Astrocyte (in vitro differentiated cells and primary cell): ENCODE measurements around the gene GDPD2. TPM values are rescaled to one million over a fixed set of nuclear protein-coding genes. Genes with fewer than 3 reads are reported as not detected.
A peak's percentile ranks its signal among the peaks of the same experiment; 100 is the strongest.

ENCODE experiments used
- DNase-seq: peaks from one replicate; pipeline ENCODE4 v3.0.0-alpha.2; 2010; ENCODE audit warnings: low read depth
- FAIRE-seq: peaks from 2 replicates; lab custom pipeline; 2011; peaks lifted over from hg19 to GRCh38; lab: Jason Lieb, UNC
- H2AFZ ChIP-seq: 2 replicates; pipeline ENCODE4 v1.6.0; 2012; ENCODE audit warnings: low read depth, low read length, inconsistent platforms
- H3K27ac ChIP-seq: 2 replicates; pipeline ENCODE4 v1.5.1; 2011; ENCODE audit warnings: low read depth, low read length, inconsistent platforms
- H3K27me3 ChIP-seq: 2 replicates; pipeline ENCODE4 v1.6.0; 2011; ENCODE audit warnings: low read length, inconsistent platforms; ENCODE audit not compliant: insufficient read depth
- H3K36me3 ChIP-seq: 2 replicates; pipeline ENCODE4 v1.5.1; 2011; ENCODE audit warnings: low read length, inconsistent platforms; ENCODE audit not compliant: insufficient read depth
- H3K4me1 ChIP-seq: 2 replicates; pipeline ENCODE4 v1.5.1; 2011; ENCODE audit warnings: low read length, inconsistent platforms; ENCODE audit not compliant: insufficient read depth
- H3K4me2 ChIP-seq: 2 replicates; pipeline ENCODE4 v1.6.0; 2012; ENCODE audit warnings: low read length, inconsistent platforms
- H3K4me3 ChIP-seq: 2 replicates; pipeline ENCODE4 v1.5.1; 2011; ENCODE audit warnings: low read depth, mild to moderate bottlenecking, low read length, inconsistent platforms; ENCODE audit not compliant: insufficient read depth
- H3K79me2 ChIP-seq: 2 replicates; pipeline ENCODE4 v1.6.0; 2012; ENCODE audit warnings: mild to moderate bottlenecking, low read length, inconsistent platforms; ENCODE audit not compliant: insufficient read depth
- H3K9ac ChIP-seq: 2 replicates; pipeline ENCODE4 v1.6.0; 2012; ENCODE audit warnings: mild to moderate bottlenecking, low read length, inconsistent platforms
- H3K9me3 ChIP-seq: 2 replicates; pipeline ENCODE4 v1.5.1; 2012; ENCODE audit warnings: low read depth, mild to moderate bottlenecking, low read length, inconsistent platforms; ENCODE audit not compliant: insufficient read depth
- H4K20me1 ChIP-seq: 2 replicates; pipeline ENCODE4 v1.6.0; 2012; ENCODE audit warnings: low read length, inconsistent platforms; ENCODE audit not compliant: insufficient read depth
- H3K27ac Mint-ChIP-seq: one replicate; pipeline ENCODE4 v1.8.0; 2021; ENCODE audit warnings: mild to moderate bottlenecking, mixed read lengths; ENCODE audit not compliant: unreplicated experiment
- H3K27me3 Mint-ChIP-seq: one replicate; pipeline ENCODE4 v1.8.0; 2021; ENCODE audit warnings: low read depth, mixed read lengths; ENCODE audit not compliant: unreplicated experiment
- H3K36me3 Mint-ChIP-seq: one replicate; pipeline ENCODE4 v1.8.0; 2021; ENCODE audit warnings: low read depth, mixed read lengths; ENCODE audit not compliant: unreplicated experiment
- H3K4me1 Mint-ChIP-seq: one replicate; pipeline ENCODE4 v1.8.0; 2021; ENCODE audit warnings: low read depth, mixed read lengths; ENCODE audit not compliant: unreplicated experiment
- H3K4me3 Mint-ChIP-seq: one replicate; pipeline ENCODE4 v1.8.0; 2021; ENCODE audit warnings: mild to moderate bottlenecking, moderate library complexity, mixed read lengths; ENCODE audit not compliant: unreplicated experiment
- H3K9me3 Mint-ChIP-seq: one replicate; pipeline ENCODE4 v1.8.0; 2021; ENCODE audit warnings: mild to moderate bottlenecking, mixed read lengths; ENCODE audit not compliant: unreplicated experiment
- CTCF ChIP-seq: IDR thresholded peaks from 2 replicates; pipeline ENCODE4 v1.5.1; 2011; ENCODE audit warnings: low read depth, mild to moderate bottlenecking, inconsistent platforms, low read length, moderate library complexity; ENCODE audit not compliant: insufficient read depth
- EZH2 ChIP-seq: IDR thresholded peaks from 2 replicates; pipeline ENCODE4 v1.6.1; 2012; ENCODE audit warnings: mild to moderate bottlenecking, low read length, inconsistent platforms; ENCODE audit not compliant: insufficient read depth
- total RNA-seq: library from RNA; stranded (reverse); gene quantifications from 2 replicates; pipeline ENCODE4 v1.2.1, GENCODE V29; 2021

The GDPD2 gene
- total RNA-seq, 1 donor from 2014 or later = not detected

GRCh38 chrX:70477734-70478075, 54.6 kb downstream of the GDPD2 start:
- Mint-ChIP-seq H3K4me3 (no peak overlapping the region), H3K4me1 (peaks cover 43% of the 10 kb centered on the region), H3K27me3 (no peaks in the 10 kb centered on the region), H3K27ac (peak overlapping the region; percentile 97), H3K9me3 (no peaks in the 10 kb centered on the region), H3K36me3 (no peaks in the 10 kb centered on the region)
- H3K9ac ChIP-seq = peak overlapping the region; percentile 84
- H3K4me1 ChIP-seq = peaks cover 49% of the 10 kb centered on the region
- H3K27ac ChIP-seq = peak overlapping the region; percentile 95
- FAIRE-seq = no peak
- no peak for TF ChIP-seq CTCF
- TF ChIP-seq EZH2 = no peak
- peak overlapping the region; percentile 86 for H3K4me2 ChIP-seq
- no peaks in the 10 kb centered on the region for H3K36me3 ChIP-seq
- H3K4me3 ChIP-seq = no peak overlapping the region
- H3K27me3 ChIP-seq = no peaks in the 10 kb centered on the region
- no peak for DNase-seq
- H3K79me2 ChIP-seq = no peaks in the 10 kb centered on the region
- peak overlapping the region; percentile 66 for H2AFZ ChIP-seq
- no peaks in the 10 kb centered on the region for H3K9me3 ChIP-seq
- no peaks in the 10 kb centered on the region for H4K20me1 ChIP-seq

DNA sequence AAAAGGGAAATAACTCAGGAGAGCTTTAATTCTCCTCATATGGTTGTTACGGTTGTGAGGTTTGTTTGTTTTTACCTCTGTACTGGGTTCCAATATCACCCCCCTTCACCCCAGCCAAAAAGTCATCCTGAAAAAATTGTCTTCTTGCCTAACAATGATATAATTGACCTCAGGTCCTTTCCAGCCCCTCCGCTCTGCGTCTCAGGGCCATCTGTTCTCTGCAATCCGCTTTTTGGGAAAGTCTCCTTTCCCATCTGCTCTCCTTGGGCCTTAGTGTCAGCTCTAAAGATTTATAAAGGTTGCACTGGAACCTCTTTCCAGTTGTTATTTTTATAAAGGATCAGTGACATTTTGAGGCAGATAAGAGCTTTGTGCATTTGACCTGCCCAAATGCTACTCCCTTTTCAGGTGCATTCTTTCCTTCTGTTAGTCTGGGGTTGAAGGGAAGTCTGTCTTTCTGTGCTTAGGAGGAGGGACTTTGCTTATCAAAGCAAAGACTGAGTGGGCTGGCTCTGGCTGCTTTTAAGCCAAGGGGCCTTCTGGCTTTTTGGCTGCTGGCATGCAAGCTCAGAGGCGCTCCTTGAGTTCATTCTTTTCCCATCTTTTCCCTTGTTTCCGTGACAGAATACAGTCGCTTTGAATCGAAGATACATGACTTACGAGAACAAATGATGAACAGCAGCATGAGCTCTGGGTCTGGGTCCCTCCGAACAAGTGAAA, 55.6 kb downstream of the GDPD2 start:
- Mint-ChIP-seq H3K36me3 (no peaks in the 10 kb centered on the region), H3K9me3 (no peaks in the 10 kb centered on the region), H3K27ac (peak overlapping the region; percentile 97), H3K4me3 (peak overlapping the region; percentile 64), H3K4me1 (peaks cover 43% of the 10 kb centered on the region), H3K27me3 (no peaks in the 10 kb centered on the region)
- DNase-seq (peak; percentile 12), FAIRE-seq (no peak)
- H3K4me2 ChIP-seq = peak overlapping the region; percentile 86
- H3K27me3 ChIP-seq = no peaks in the 10 kb centered on the region
- H2AFZ ChIP-seq = peak overlapping the region; percentile 12
- peak overlapping the region; percentile 47 for H3K4me3 ChIP-seq
- no peaks in the 10 kb centered on the region for H3K9me3 ChIP-seq
- H3K9ac ChIP-seq = peak overlapping the region; percentile 84
- H3K36me3 ChIP-seq = no peaks in the 10 kb centered on the region
- H3K4me1 ChIP-seq = peaks cover 49% of the 10 kb centered on the region
- H3K27ac ChIP-seq = peak overlapping the region; percentile 95
- H4K20me1 ChIP-seq = no peaks in the 10 kb centered on the region
- H3K79me2 ChIP-seq = no peaks in the 10 kb centered on the region
- TF ChIP-seq EZH2 = no peak
- TF ChIP-seq CTCF = no peak

- Histone ChIP-seq H3K27me3 (no peaks in the 10 kb centered on the region), H3K27ac (peak overlapping the region; percentile 95), H4K20me1 (no peaks in the 10 kb centered on the region), H3K9ac (peak overlapping the region; percentile 84), H3K4me3 (peak overlapping the region; percentile 47), H2AFZ (peak overlapping the region; percentile 12), H3K36me3 (no peaks in the 10 kb centered on the region), H3K4me2 (peak overlapping the region; percentile 86), H3K9me3 (no peaks in the 10 kb centered on the region), H3K79me2 (no peaks in the 10 kb centered on the region), H3K4me1 (peaks cover 49% of the 10 kb centered on the region)
- FAIRE-seq (peak; percentile 82), DNase-seq (peak; percentile 68)
- Mint-ChIP-seq H3K9me3 (no peaks in the 10 kb centered on the region), H3K4me1 (peaks cover 43% of the 10 kb centered on the region), H3K36me3 (no peaks in the 10 kb centered on the region), H3K27ac (peak overlapping the region; percentile 97), H3K4me3 (peak overlapping the region; percentile 64), H3K27me3 (no peaks in the 10 kb centered on the region)
- TF ChIP-seq CTCF (no peak), EZH2 (no peak)
Measured at GRCh38 chrX:70479247-70479921, 56.3 kb downstream of the GDPD2 start.
